ENCODE measurements around the gene INPP4B. TPM values are rescaled to one million over a fixed set of nuclear protein-coding genes. Genes with fewer than 3 reads are reported as not detected.

The INPP4B gene
- polyA plus RNA-seq, 1 experiment: 18.1 TPM

GRCh38 chr4:142095886-142096605, 750.1 kb downstream of the INPP4B start:
- Histone ChIP-seq H3K36me3 (ENCODE audit: control insufficient read depth, insufficient read depth, low read length) (no peaks in the 10 kb centered on the region), H3K27me3 (ENCODE audit: control insufficient read depth, insufficient read depth, low read length) (no peaks in the 10 kb centered on the region), H3K4me3 (ENCODE audit: low read depth, low read length) (no peak overlapping the region)
- POLR2A ChIA-PET: no interaction called here
- CTCF ChIA-PET: interaction anchor here (1.6 kb wide), 1 partner anchor 749 kb away, joined by 3 read pairs; no protein-coding TSS in a partner anchor
- DNase-seq (ENCODE audit: low read depth): peak; percentile 76
- TF ChIP-seq CTCF (IDR thresholded peaks at IDR 0.05; ENCODE audit: insufficient read depth, low read depth, low read length): no peak

GRCh38 chr4:142092941-142093340, 753.2 kb downstream of the INPP4B start:
- H3K27me3 ChIP-seq (ENCODE audit: control insufficient read depth, insufficient read depth, low read length): no peaks in the 10 kb centered on the region
- POLR2A ChIA-PET: no interaction called here
- H3K36me3 ChIP-seq (ENCODE audit: control insufficient read depth, insufficient read depth, low read length): no peaks in the 10 kb centered on the region
- no peak for DNase-seq (ENCODE audit: low read depth)
- CTCF ChIA-PET: no interaction called here
- no peak for TF ChIP-seq CTCF (IDR thresholded peaks at IDR 0.05; ENCODE audit: insufficient read depth, low read depth, low read length)
- no peak overlapping the region for H3K4me3 ChIP-seq (ENCODE audit: low read depth, low read length)

- ChIA-PET POLR2A (interaction anchor here (0.6 to 0.8 kb wide), 3 partner anchors 313 to 456 kb away, joined by 3 to 4 read pairs (median 3); no protein-coding TSS in a partner anchor), CTCF (interaction anchor here (1.2 kb wide), 1 partner anchor 884 kb away, joined by 3 read pairs; no protein-coding TSS in a partner anchor)
- no peak for TF ChIP-seq CTCF (IDR thresholded peaks at IDR 0.05; ENCODE audit: insufficient read depth, low read depth, low read length)
- H3K36me3 ChIP-seq (ENCODE audit: control insufficient read depth, insufficient read depth, low read length): no peaks in the 10 kb centered on the region
- peak; percentile 93 for DNase-seq (ENCODE audit: low read depth)
- H3K4me3 ChIP-seq (ENCODE audit: low read depth, low read length): no peak overlapping the region
- no peaks in the 10 kb centered on the region for H3K27me3 ChIP-seq (ENCODE audit: control insufficient read depth, insufficient read depth, low read length)
Measured at GRCh38 chr4:142091691-142092182, 754.4 kb downstream of the INPP4B start.

GRCh38 chr4:142091085-142091513, 755.0 kb downstream of the INPP4B start:
- Histone ChIP-seq H3K27me3 (ENCODE audit: control insufficient read depth, insufficient read depth, low read length) (no peaks in the 10 kb centered on the region), H3K36me3 (ENCODE audit: control insufficient read depth, insufficient read depth, low read length) (no peaks in the 10 kb centered on the region), H3K4me3 (ENCODE audit: low read depth, low read length) (no peak overlapping the region)
- TF ChIP-seq CTCF (IDR thresholded peaks at IDR 0.05; ENCODE audit: insufficient read depth, low read depth, low read length): no peak
- ChIA-PET POLR2A (interaction anchor here (0.6 to 0.8 kb wide), 2 partner anchors 336 to 457 kb away, joined by 3 read pairs; no protein-coding TSS in a partner anchor), CTCF (interaction anchor here (0.7 to 1.0 kb wide), 2 partner anchors 11 to 745 kb away, joined by 3 read pairs; no protein-coding TSS in a partner anchor)
- peak; percentile 91 for DNase-seq (ENCODE audit: low read depth)

- POLR2A ChIA-PET: no interaction called here
- Histone ChIP-seq H3K4me3 (ENCODE audit: low read depth, low read length) (no peak overlapping the region), H3K36me3 (ENCODE audit: control insufficient read depth, insufficient read depth, low read length) (no peaks in the 10 kb centered on the region), H3K27me3 (ENCODE audit: control insufficient read depth, insufficient read depth, low read length) (no peaks in the 10 kb centered on the region)
- TF ChIP-seq CTCF (IDR thresholded peaks at IDR 0.05; ENCODE audit: insufficient read depth, low read depth, low read length): no peak
- CTCF ChIA-PET: interaction anchor here (0.6 to 1.6 kb wide), 5 partner anchors 11 to 929 kb away, joined by 3 read pairs; no protein-coding TSS in a partner anchor
- DNase-seq (ENCODE audit: low read depth): peak; percentile 18
Measured at GRCh38 chr4:142088906-142089305, 757.2 kb downstream of the INPP4B start.
